HEK293 (cell line): ENCODE data around the gene MTFP1.
"Not testable (repeated sequence)": the region's sequence is repeated elsewhere in the genome, so short reads cannot be mapped to it uniquely, and the experiment has no call there.

Source experiments
- ZBTB17 ChIP-seq: fragments of 450-650 bp; formaldehyde crosslinking; IDR thresholded peaks from 2 replicates; pipeline ENCODE4 v1.5.1; 2016; ENCODE audit warnings: missing biosample characterization, missing genetic modification characterization
- ZNF138 ChIP-seq: fragments of 450-650 bp; formaldehyde crosslinking; IDR thresholded peaks from 2 replicates; pipeline ENCODE4 v1.5.1; 2016; ENCODE audit warnings: missing biosample characterization, missing genetic modification characterization, borderline replicate concordance
- ZNF549 ChIP-seq: fragments of 450-650 bp; IDR thresholded peaks from 2 replicates; pipeline ENCODE4 v1.5.1; 2018; ENCODE audit warnings: missing biosample characterization, missing genetic modification characterization, mild to moderate bottlenecking, inconsistent platforms, moderate library complexity
- ZNF791 ChIP-seq: fragments of 450-650 bp; formaldehyde crosslinking; IDR thresholded peaks from 2 replicates; pipeline ENCODE4 v1.5.1; 2016; ENCODE audit warnings: missing biosample characterization, missing genetic modification characterization
- TF ChIP-seq, protein P1 (sequence below): fragments of 450-650 bp; formaldehyde crosslinking; IDR thresholded peaks from 2 replicates; pipeline ENCODE4 v1.5.1; 2016; ENCODE audit warnings: missing biosample characterization, missing genetic modification characterization
- TF ChIP-seq, protein P2 (sequence below): fragments of 450-650 bp; formaldehyde crosslinking; IDR thresholded peaks from 2 replicates; pipeline ENCODE4 v1.5.1; 2016; ENCODE audit warnings: missing biosample characterization, missing genetic modification characterization

DNA sequence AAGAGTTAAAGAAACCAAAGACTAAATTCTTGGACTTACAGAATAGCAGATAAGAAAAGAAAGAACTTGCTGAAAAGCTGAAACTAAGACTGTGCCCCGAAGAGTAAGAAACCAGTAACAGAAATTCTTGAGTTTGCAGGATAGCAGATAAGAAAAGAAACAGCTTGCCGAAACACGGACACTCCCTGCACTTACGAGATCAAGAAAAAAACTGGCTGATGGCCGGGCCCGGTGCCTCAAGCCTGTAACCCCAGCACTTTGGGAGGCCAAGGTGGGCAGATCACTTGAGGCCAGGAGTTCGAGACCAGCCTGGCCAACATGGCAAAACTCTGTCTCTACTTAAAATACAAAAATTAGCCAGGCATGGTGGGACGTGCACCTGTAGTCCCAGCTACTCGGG lies 25.9 kb downstream of the MTFP1 start:
- TF ChIP-seq ZBTB17 (tag by site-specific recombination); ZNF138 (tag by site-specific recombination); ZNF549; ZNF791 (tag by site-specific recombination): not testable (repeated sequence)
- TF ChIP-seq, protein P1, sequence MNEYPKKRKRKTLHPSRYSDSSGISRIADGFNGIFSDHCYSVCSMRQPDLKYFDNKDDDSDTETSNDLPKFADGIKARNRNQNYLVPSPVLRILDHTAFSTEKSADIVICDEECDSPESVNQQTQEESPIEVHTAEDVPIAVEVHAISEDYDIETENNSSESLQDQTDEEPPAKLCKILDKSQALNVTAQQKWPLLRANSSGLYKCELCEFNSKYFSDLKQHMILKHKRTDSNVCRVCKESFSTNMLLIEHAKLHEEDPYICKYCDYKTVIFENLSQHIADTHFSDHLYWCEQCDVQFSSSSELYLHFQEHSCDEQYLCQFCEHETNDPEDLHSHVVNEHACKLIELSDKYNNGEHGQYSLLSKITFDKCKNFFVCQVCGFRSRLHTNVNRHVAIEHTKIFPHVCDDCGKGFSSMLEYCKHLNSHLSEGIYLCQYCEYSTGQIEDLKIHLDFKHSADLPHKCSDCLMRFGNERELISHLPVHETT (tag by site-specific recombination), result not testable (repeated sequence)
- TF ChIP-seq, protein P2, sequence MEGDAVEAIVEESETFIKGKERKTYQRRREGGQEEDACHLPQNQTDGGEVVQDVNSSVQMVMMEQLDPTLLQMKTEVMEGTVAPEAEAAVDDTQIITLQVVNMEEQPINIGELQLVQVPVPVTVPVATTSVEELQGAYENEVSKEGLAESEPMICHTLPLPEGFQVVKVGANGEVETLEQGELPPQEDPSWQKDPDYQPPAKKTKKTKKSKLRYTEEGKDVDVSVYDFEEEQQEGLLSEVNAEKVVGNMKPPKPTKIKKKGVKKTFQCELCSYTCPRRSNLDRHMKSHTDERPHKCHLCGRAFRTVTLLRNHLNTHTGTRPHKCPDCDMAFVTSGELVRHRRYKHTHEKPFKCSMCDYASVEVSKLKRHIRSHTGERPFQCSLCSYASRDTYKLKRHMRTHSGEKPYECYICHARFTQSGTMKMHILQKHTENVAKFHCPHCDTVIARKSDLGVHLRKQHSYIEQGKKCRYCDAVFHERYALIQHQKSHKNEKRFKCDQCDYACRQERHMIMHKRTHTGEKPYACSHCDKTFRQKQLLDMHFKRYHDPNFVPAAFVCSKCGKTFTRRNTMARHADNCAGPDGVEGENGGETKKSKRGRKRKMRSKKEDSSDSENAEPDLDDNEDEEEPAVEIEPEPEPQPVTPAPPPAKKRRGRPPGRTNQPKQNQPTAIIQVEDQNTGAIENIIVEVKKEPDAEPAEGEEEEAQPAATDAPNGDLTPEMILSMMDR (tag by site-specific recombination), result not testable (repeated sequence)
